Anterior cingulate cortex (tissue), 58 donors: Measurements from ENCODE around the gene MUC21.

Experiments
- DNase-seq, 58 donors: peaks; one replicate each; lab custom pipeline; 2025; lab: John Stamatoyannopoulos, UW

MUC21 gene

GRCh38 chr6:30983439-30983838 is at the start of gene MUC21:
MUC21 (plus strand) TSS chr6:30983718; CDS start chr6:30983959, 241 bp downstream.
- DNase-seq: no peak

GRCh38 chr6:30935018-30935417 is 48.5 kb upstream of the MUC21 start:
- DNase-seq: no peak

GRCh38 chr6:30937265-30937664 is 46.3 kb upstream of the MUC21 start:
- DNase-seq: no peak

- DNase-seq: no peak
Observed at GRCh38 chr6:30938730-30939129, 44.8 kb upstream of the MUC21 start.

GRCh38 chr6:30939473-30939872 is 44.0 kb upstream of the MUC21 start:
- DNase-seq: no peak

- no peak for DNase-seq
Observed at GRCh38 chr6:30940361-30940986, 43.0 kb upstream of the MUC21 start, which contains the start of gene MUCL3. MUCL3 (plus strand) TSS chr6:30940973; CDS start chr6:30941000, 27 bp downstream.

GRCh38 chr6:30942338-30943060 is 41.0 kb upstream of the MUC21 start:
- no peak for DNase-seq

- no peak for DNase-seq
Observed at GRCh38 chr6:30944051-30944450, 39.5 kb upstream of the MUC21 start.

GRCh38 chr6:30945281-30945680 is 38.2 kb upstream of the MUC21 start:
- DNase-seq: no peak

- no peak for DNase-seq
Observed at GRCh38 chr6:30947231-30947630, 36.3 kb upstream of the MUC21 start.

- no peak for DNase-seq
Observed at GRCh38 chr6:30948811-30949210, 34.7 kb upstream of the MUC21 start.

- no peak for DNase-seq
Observed at GRCh38 chr6:30951907-30952469, 31.5 kb upstream of the MUC21 start.

GRCh38 chr6:30954631-30955366 is 28.7 kb upstream of the MUC21 start:
- peak in 1 of 58 donors; percentile 2 for DNase-seq

- DNase-seq: peak in 41 of 58 donors; percentile 1 to 56 (median 23)
Observed at GRCh38 chr6:30955367-30956042, 28.0 kb upstream of the MUC21 start.

- no peak for DNase-seq
Observed at GRCh38 chr6:30957716-30958115, 25.8 kb upstream of the MUC21 start.

GRCh38 chr6:30960907-30961673 is 22.4 kb upstream of the MUC21 start:
- no peak for DNase-seq

- DNase-seq: no peak
Observed at GRCh38 chr6:30962716-30963115, 20.8 kb upstream of the MUC21 start.

GRCh38 chr6:30963641-30964040 is 19.9 kb upstream of the MUC21 start:
- peak in 1 of 58 donors; percentile 2 for DNase-seq

GRCh38 chr6:30964075-30964474 is 19.4 kb upstream of the MUC21 start:
- no peak for DNase-seq

GRCh38 chr6:30965140-30965601 is 18.3 kb upstream of the MUC21 start:
- no peak for DNase-seq
